ENCODE data around the gene SRGAP1. TPM values are rescaled to one million over a fixed set of nuclear protein-coding genes. Genes with fewer than 3 reads are reported as not detected.

The SRGAP1 gene
- total and polyA plus RNA-seq, 2 of the 13 experiments (the other 11 are each of a cell fraction or from before 2014, with no cell fraction given): 1.6 to 3.4 TPM

DNA sequence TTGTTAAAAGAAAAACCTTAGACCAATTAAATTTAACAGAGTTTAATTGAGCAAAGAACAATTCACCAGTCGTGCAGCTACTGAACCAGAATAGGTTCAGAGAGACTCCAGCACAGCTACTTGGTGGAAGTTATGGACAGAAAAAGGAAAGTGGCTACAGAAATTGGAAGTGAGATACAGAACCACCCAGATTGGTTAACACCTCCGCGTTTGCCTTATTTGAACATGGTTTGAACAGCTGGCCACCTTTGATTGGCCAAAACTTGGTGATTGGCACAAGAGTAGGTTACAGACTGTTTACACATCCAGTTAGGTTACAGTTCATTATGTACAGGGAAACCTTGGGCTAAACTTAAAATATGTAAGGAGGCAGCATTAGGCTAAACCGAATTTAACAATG is 54.9 kb downstream of the SRGAP1 start:
- no peaks in the 10 kb centered on the region for H3K27me3 ChIP-seq (ENCODE audit: control insufficient read depth in 1 of 2, insufficient read depth in 2 of 2, low read length in 2 of 2)
- no peak overlapping the region for H3K27ac ChIP-seq (ENCODE audit: extremely low read length, insufficient read depth, low read length)
- ATAC-seq (no peak), DNase-seq (ENCODE audit: low spot score) (no peak), FAIRE-seq (no peak)
- peaks cover 1% of the 10 kb centered on the region for H3K79me2 ChIP-seq (ENCODE audit: insufficient read depth, low read length)
- no peak overlapping the region for H2AFZ ChIP-seq (ENCODE audit: low read length)
- no peak overlapping the region for H3K4me3 ChIP-seq (replicated peaks in 1 of 3; ENCODE audit: insufficient read depth in 1 of 3, low read depth in 2 of 3, low read length in 3 of 3)
- WGBS (ENCODE audit: low lambda C conversion rate): 73% methylated on average over 4 of the region's 4 CpGs
- no peak for TF ChIP-seq ARNT2 (CRISPR knock-in tag; IDR thresholded peaks at IDR 0.05; ENCODE audit: low read depth)
- peak; percentile 40; the same call in 1 of the 2 replicates for TF ChIP-seq NFYB (CRISPR knock-in tag; IDR thresholded peaks at IDR 0.05)
- no peak for TF ChIP-seq CEBPG (CRISPR knock-in tag; IDR thresholded peaks at IDR 0.05)
- no peak for TF ChIP-seq HOXA5 (CRISPR knock-in tag; IDR thresholded peaks at IDR 0.05)
- no peak for TF ChIP-seq KMT2A (CRISPR knock-in tag; IDR thresholded peaks at IDR 0.05)
- TF ChIP-seq ZFP62 (CRISPR knock-in tag; IDR thresholded peaks at IDR 0.05): no peak
- peak; percentile 44 for TF ChIP-seq NFYC (CRISPR knock-in tag; IDR thresholded peaks at IDR 0.05)
- TF ChIP-seq SRF (IDR thresholded peaks at IDR 0.05; ENCODE audit: low read depth, low read length): 0 out of 2 replicates have a peak, but pooled peaks have one; percentile 60
- TF ChIP-seq RCOR2 (CRISPR knock-in tag; IDR thresholded peaks at IDR 0.05): no peak
- TF ChIP-seq MATR3 (CRISPR knock-in tag; IDR thresholded peaks at IDR 0.05): no peak
- H3K9me3 ChIP-seq (ENCODE audit: low read length): no peaks in the 10 kb centered on the region
- H3K4me2 ChIP-seq (ENCODE audit: low read depth, low read length): no peak overlapping the region
- in situ Hi-C loops (cut with HindIII; ENCODE audit: extremely low pct_ligation_motif_present, low pct_unique_long_range_greater_than_20kb): no loop called here
- no peak overlapping the region for H3K9ac ChIP-seq (ENCODE audit: insufficient read depth, low read depth, low read length)
- intact Hi-C loops (cut with micrococcal nuclease; ENCODE audit: unreplicated experiment): no loop called here
- no peaks in the 10 kb centered on the region for H3K36me3 ChIP-seq (replicated peaks in 1 of 2; ENCODE audit: control insufficient read depth in 1 of 2, insufficient read depth in 2 of 2, low read length in 2 of 2)
- H4K20me1 ChIP-seq (ENCODE audit: insufficient read depth, low read length): no peaks in the 10 kb centered on the region
- POLR2A ChIA-PET: interaction anchor here (1.0 to 1.4 kb wide), 2 partner anchors 9 to 10 kb away, joined by 3 read pairs; no protein-coding TSS in a partner anchor
- CTCF ChIA-PET (ENCODE audit: low intra/inter-chr PET ratio, low total read pairs): no interaction called here
- no TSS peak for BruUV-seq (replicated peaks)
- H3K4me1 ChIP-seq (ENCODE audit: insufficient read depth, low read length): peaks cover 14% of the 10 kb centered on the region
